NK-92 treated with Interleukin-12 subunit alpha and Interleukin-12 subunit beta, amount 100 ng/mL, for 24 hours (cell line): ENCODE data around the gene IQGAP2.
A peak's percentile ranks its signal among the peaks of the same experiment; 100 is the strongest.

Experiments used
- DNase-seq: peaks from one replicate; lab custom pipeline; 2025; lab: John Stamatoyannopoulos, UW

IQGAP2 gene

DNA sequence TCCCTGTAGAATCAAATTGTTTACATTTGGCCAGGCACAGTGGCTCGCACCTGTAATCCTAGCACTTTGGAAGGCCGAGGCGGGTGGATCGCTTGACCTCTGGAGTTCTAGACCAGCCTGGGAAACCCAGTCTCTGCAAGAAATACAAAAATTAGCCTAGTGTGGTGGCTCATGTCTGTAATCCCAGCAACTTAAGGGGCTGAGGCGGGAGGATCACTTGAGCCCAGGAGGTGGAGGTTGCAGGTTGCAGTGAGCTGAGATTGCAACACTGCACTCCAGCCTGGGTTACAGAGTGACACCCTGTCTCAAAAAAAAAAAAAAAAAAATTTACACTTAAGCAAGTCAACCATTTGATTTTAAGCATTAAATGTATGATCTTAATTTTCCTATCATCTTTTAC lies 17.5 kb upstream of the IQGAP2 start:
- peak; percentile 16 for DNase-seq

DNA sequence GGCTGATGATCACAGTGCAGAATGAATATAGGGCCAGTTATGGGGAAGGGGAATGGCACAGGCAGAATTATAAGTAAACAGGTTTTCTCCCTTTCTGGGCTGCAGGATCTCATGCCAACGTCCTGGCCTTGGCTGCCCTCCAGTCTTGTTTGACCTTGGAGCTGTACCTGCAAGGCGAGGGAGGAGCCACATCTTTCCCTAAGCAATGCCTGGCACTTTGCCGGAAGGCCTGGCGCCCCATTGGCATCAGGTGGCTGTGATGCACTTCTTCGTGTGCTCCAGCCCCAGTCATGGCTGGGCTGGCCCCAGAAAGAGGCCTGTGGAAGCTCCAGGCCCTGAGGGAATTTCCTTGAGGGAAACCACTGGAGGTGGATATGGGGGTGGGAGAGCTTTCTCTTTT lies 16.7 kb upstream of the IQGAP2 start:
- DNase-seq = no peak

DNA sequence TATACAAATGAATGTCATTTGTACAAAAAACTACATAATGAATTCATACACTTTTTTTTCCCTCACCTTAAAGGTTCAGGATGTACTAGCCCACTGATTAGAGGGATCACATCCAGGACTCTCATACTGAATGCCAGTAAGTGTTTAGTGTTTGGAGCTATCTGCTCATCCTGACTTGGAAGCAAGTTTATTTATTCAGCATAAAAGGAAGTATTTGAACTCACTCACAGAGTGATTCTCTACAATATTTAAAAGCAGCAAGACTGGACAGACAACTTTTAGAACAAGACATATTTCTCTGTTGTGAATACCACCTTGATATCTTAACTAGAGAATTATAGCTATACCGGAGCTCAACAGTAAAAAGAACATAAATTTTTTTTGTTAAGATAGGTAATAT lies 14.8 kb upstream of the IQGAP2 start:
- no peak for DNase-seq

DNA sequence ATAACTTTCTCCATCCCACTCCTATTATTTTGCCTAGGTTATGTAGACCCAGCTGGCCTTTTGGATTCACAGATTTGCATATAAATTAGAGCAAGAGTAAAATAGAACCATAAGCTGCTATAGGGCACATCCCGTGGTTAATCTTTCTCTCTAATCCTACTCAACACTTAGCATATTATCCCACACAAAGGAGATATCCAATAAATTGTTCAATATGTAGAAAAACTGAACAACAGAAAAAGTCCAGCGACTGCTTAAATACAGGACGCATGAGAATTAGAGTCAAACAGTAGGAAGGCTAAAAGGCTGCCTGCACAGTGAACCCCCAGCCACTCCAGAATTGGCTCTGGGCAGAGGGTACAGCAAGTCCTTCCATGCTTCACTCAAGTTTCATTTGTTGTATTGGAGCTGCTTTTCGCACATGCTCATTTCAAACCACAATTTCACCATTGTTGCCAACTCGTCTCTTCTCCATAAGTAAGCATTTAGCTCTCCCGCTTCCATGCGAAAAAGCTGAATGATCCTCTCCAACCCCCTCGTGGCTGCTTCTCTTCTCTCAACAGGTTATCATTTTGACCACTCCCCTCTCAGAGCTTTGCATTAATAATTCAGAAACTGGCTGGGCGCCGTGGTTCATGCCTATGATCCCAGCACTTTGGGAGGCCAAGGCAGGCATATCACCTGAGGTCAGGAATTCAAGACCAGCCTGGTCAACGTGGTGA lies 14.1 kb upstream of the IQGAP2 start:
- DNase-seq = no peak

DNA sequence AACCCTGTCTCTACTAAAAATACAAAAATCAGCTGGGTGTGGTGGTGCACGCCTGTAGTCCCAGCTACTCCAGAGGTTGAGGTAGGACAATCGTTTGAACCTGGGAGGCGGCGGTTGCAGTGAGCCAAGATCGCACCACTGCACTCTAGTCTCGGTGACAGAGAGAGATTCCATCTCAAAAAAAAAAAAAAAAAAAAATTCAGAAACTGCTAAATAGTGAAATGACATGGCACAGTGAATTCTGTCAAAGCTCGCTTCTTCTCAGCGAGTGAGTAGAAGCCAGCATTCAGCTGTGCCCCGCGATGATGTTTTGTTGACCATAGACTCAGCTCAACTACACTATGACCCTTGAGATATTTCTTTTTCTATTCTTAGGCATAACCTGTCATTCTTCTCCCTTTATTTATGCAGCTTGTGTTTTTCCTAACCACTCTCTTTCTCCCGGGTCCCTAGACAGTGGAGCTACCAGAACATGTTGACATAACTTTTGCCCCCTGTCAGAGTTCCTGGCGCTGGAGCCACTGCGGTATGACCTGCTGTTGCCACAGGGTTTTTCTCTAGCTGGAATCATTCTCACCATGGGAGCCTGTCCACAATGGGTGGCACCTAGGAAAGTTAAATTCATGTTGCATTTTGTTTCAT lies 13.5 kb upstream of the IQGAP2 start:
- DNase-seq = no peak

DNA sequence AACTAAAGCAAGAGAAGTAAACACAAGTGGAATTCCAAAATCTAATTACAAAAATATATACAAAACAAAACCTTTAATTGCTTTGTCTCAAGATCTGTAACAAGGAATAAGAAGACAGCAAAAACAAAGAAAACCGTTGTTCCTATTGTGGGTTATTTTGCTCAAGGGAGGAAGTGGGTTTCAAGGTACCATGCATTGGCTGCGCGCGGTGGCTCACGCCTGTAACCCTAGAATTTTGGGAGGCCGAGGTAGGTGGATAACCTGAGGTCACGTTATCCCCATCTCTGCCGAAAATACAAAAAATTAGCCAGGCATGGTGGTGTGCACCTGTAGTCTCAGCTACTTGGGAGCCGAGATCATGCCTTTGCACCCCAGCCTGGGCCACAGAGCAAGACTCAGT lies 12.1 kb upstream of the IQGAP2 start:
- DNase-seq = no peak

DNA sequence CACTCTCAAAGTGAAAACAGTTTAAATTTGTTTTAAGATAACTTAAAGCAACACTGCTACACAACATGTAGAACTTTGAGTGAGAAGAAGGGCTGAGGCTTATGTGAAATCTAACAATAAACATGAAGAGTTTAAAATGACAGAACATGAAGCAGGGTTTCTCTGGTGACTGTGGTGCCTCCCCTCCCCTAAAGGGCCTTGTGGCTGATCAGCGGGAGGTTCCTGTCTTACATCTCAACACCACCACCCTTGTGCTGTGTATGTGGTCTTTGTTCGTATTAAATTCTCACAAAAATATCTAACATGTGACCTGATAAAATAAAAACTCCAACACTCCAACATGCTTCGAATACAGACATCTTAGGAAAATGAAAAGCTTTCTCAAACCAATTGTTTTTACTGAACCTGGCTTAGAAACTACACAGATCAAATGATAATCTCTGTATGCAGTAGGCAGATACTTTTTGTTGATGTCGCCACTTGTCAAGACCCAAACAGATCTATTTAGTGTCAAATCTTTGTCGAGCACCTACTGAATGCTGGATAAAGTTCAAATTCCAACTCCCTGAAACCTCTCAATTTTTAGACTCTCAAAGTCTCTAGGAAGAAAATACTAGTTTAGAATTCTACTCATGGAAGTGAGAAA lies 9.9 kb upstream of the IQGAP2 start:
- no peak for DNase-seq

DNA sequence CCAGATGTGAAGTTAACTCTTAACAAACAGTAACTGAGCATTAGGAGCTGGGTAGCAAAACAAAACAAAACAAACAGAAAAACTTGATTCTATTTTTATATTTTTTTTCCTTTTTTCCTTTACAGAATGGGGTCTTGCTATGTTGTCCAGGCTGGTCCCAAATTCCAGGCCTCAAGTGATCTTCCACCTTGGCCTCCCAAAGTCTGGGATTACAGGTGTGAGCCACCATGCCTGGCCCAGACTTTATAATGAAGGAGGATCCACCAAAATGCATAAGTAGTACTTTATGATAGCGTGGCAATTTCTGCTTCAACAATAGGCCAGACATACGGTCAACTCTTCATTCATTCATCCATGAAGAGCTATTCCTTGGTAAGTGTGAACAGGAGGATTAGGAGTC lies 5.9 kb upstream of the IQGAP2 start:
- DNase-seq = no peak

DNA sequence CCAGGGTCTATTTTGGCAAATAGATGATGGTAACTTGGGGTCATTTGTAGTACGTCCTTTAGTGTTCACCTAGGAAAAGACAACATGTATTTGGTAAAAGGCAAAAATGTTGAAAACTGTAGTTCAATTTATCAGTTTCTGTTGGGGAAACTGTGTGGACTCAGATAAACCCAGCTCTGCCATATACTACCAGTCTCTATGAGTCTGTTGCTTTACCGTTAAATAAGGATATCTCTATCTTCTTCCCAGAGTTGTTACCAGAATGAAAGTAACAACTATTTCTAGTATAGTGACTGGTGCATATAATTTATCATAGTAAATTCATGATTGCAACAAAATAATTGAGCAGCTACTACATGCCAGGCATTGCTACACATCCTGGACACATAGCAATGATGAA lies 3.8 kb upstream of the IQGAP2 start:
- DNase-seq = no peak

DNA sequence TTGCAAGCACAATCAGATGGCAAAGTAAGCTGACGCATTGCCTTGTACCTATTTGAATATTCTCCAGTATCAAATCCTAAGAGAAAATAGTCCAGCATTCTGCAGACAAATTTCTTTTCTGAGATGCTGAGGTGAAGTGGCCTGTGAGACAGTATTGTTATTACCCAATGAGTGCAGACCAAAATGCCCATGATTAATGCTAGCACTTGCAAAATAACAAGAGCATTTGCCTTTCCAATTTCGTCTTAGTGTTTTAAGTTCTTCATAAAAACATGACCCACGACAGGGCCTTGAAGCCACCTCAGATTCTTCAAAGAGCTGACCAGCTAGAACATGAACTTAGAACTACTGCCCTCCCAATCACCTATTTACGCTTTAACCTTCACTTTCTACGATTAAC lies 2.6 kb upstream of the IQGAP2 start:
- DNase-seq = no peak

DNA sequence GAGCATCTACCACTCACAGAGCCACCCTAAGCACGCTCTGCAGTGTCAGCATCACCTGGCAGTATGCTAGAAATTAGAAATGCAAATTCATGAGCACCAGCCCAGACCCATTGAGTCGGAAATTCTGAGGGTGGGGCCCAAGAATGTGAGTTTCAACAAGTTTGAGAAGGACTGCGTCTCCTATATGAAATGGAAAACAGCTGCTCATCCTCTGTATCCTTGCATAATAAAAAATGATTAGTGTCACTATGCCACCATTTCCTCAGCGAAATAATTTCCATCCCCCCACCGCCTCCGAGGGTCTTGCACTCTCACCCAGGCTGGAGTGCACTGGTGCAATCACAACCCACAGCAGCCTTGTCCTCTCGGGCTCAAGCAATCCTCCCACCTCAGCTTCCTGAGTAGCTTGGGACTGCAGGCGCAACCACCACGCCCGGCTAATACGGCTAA lies 1.3 kb upstream of the IQGAP2 start:
- peak; percentile 59 for DNase-seq

DNA sequence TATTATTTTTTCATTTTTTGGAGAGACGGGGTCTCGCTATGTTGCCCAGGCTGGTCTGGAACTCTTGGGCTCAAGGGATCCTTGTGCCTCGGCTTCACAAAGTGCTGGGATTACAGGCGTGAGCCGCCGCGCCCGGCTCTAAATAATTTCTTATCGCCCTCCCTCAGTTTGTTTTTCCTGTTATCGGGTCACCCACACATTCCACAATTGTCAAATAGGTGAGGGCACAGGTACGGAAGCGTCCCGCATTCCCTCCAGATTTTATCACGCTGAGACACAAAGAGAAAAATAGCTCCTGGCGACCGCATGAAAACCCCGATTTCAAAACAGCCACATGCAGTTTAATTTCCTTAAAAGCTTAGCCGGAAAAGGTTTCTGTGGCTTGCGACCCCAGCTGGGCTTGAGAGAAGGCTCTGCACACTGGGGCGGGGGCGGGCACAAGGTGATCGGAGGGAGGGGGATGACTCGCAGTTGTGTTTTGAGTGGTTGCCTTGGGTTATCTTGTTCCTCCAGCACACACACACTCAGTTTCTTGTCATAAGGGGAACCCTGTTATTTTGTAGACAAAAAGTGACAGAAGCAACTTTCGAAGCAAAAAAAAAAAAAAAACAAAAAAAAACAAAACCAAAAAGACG lies 717 bp upstream of the IQGAP2 start:
- DNase-seq = peak; percentile 83

DNA sequence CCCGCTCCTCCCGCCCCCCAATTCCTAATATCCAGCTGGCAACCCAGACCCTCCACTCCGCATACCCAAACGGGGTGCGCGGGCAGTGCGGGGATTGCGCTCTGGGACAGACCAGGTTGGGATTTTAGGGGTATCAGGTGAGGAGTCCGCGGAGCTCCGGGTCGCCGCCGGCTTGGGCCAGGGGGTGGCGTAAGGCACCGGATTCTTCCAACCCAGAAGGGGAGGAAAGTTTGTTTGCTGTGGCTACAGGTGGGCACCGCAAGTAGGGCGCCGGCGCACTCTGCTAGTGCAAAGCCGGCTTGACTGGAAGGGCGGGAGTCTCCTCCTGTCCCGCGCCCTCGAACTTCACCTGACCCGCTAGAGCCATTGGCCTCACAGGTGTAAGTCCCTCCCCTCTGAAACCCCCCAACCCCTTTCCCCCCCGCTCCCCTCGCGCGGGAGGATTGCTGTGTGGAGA lies 709 bp downstream of the IQGAP2 start:
- DNase-seq = peak; percentile 83

DNA sequence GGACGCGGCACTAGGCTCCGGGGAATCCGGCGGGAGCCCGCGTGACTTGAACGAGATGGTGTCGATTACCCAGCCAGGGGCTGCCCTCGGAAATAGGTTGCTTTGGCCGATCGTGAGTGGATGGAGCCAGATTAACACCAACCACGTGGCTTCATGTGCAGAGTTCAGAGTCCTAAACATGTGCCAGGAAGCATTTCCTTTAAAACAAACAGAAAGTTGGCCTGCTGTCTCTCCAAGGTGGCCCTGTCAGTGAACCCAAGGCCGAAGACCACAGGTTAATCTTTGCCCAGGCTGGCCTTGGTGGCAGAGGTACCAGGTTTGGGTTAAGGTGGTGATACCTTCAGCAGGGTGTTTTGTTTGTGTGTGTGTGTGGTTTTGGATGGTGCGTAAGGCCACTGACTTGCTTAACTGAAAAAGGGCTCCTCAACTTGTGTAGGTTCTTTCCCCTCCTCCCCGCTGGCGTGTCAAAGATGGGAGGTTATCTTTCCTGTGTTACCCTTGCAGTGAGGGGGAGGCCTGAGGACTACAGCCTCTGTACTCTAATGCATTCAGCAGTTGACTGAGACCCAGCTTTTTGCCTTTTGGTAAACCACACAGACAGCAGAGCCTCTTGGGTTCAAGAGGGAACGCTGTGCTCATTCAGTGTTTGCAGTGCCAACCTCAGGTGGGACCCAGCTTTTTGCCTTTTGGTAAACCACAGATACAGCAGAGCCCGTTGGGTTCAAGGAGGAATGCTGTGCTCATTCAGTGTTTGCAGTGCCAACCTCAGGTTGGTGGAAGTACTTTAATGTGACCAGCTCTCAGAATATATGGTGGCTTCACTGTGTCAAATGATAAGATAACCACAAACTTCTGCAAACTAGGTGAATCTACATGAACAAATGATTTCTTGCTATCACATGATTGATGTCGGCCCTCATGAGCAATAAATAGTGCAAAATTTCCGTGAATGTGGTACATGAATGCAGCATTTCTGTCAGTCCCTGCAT lies 1.4 kb downstream of the IQGAP2 start:
- peak; percentile 83 for DNase-seq

DNA sequence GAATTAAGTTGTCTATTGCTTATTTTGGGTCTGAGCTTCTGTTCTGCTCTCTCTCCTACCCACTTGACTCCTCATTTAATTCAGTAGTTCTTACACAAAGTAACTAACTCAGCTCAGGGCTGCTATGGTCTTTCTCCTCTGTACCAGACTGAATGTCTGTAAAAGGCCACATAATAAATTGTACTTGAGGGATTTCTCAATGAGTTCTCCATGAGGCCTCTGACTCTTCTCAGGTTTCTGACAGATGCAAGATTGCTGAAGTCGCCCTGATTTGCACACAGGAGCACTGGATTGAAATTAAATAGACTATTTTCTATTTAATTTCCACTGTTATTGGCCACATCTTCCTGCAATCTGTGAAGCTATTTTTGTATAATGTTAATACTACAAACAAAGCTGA lies 2.9 kb downstream of the IQGAP2 start:
- DNase-seq = no peak

DNA sequence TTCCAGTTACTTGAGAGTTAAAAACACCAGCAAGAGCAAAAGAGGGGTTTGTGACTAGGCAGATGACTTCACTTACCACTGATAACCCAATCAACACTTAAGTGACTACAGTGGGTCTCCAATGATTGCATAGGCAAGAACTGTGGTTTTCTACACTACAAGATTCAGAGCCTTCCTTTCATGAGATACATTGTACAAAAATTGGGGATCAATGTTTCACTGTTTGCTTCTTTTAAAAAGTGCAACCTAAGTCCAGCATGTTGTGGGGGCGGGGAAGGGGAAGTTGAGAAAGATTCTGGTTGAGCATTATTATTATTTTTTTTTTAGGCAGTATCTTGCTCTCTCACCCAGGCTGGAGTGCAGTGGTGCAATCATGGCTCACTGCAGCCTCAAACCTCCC lies 3.6 kb downstream of the IQGAP2 start:
- DNase-seq = peak; percentile 45

DNA sequence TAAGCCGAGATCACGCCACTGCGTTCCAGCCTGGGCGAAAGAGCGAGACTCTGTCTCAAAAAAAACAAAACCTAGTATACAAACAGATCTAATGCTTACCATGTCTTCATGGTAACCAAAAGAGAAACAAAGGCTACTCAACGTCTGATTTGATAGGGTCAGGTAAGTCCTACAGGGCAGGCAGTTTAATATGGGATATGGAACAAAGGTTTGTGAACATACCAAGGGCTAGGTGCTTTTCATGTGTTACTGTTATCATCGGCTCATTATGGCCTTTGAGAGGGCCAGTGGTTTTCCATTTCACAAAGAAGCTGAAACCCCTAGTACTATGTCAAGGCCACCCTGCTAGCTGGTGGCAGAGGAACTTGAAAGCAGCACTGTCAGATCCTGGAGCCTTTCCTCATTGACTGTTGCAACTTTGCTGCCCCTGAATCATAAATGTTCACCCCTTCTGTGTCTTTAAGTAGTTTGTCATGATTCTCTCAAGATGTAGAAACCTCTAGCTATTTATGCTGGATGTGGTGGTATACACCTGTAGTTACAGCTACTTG lies 5.1 kb downstream of the IQGAP2 start:
- DNase-seq = no peak

DNA sequence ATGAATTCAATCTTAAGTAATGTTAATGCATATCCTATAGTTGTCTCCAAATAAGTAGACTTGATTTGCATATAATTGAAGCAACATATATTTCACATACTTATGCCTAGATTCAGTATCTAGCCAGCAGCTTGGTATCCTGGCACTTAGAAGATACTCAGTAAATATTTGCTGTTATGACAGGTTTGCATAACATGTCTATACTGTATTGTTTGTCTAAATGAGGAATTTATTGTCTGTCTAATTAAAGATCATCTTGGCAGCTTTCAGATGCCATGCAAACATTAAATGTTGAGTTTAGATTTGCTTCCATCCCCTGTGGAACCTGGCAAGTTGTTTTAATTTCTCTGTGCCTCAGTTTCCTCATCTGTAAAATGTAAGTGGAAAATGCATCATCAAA lies 9.4 kb downstream of the IQGAP2 start:
- DNase-seq = no peak

DNA sequence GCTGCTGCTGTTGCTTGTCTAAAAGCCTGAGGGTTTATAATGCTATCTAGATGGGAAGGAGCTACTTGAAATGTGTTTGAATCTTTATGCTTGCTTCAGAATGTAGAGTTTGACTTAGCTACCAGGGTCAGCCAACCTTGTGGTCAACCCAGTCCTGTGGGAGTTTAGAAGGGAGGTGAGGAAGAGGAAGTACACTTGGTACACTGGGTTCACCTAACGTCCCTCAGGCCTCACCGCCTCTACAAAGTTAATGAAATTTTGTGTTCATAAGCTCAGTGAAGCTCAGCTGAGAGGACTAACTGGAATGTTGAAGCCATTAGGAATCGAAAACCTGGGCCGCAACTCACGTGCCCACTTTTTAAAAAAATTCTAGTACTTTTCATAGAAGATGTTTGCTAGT lies 10.7 kb downstream of the IQGAP2 start:
- no peak for DNase-seq

DNA sequence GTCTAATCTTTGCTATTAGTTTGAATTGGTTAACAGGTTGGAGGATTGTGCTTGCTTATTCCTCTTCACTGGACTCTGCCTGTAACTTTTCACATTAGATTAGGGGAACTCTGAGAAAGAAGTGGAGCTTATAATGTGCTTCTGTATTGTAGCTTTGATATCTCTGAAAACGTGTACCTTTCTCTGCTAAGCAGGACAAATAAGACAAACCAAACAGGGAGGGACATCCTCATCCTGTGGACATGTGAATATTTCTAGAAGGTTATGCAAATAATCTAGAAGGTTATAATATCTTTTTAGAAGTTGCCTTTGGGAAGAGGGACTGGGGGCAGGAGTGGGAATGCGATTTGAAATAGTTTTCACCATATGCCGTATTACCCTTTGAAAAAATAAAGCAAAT lies 11.7 kb downstream of the IQGAP2 start:
- no peak for DNase-seq

DNA sequence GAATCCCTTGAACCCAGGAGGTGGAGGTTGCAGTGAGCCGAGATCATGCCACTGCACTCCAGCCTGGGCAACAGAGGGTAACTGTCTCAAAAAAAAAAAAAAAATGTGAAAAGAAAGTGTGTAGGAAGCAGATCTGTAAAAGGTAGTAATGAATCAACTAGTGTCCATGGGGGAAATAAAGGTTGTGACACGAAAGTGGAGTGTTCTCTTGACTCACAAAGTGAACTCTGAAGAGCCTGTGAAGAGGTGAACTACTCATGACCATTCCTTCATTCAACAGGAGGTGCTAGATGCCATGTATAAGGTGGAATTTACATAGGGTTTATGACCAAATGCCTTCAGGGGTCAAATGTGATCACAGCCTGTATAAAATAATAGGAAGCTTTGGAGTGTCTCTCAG lies 12.8 kb downstream of the IQGAP2 start:
- DNase-seq = no peak
